Activated CD4-positive, alpha-beta T cell treated with anti-CD3 and anti-CD28 coated beads, Interleukin-2, Interleukin-4, amounts not matched to agents 100 ng/mL and 50 ng/mL, durations not matched to agents 16 hours and 8 hours (primary cell): ENCODE data around the gene JMJD1C.
A peak's percentile ranks its signal among the peaks of the same experiment; 100 is the strongest.

ENCODE experiments used
- DNase-seq: peaks from one replicate; pipeline ENCODE4 v3.0.0-alpha.2; 2020; ENCODE audit warnings: low spot score

Gene JMJD1C

DNA sequence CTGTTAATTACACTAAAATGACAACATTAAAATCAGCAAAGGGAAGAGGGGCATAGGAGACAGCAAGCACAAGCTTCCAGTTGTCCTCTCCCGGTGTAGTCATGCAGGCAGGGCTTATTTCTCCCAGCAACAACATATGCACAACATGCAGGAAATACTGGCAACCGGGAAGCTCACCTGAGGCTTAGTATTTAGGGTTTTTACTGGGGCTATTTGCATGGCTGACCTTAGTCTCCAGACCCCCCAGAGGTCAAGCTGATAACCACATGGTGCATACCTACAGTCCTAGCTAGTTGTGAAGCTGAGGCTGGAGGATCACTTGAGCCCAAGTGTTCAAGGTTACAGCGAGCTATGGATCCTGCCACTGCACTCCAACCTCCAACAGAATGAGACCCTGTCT lies 12.8 kb upstream of the JMJD1C start:
- DNase-seq: no peak

DNA sequence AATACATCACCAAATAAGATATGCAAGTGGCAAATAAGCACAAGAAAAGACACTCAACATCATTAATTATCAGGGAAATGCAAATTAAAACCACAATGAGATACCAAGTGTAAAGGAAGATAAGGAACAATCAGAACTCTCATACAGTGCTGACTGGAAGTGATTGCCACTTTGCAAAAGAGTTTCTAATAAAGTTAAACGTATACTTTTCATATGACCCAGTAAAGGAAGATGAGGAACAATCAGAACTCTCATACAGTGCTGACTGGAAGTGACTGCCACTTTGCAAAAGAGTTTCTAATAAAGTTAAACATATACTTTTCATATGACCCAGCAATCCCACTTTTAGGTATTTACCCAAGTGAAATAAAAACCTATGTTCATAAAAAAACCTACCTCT lies 12.2 kb upstream of the JMJD1C start:
- DNase-seq: no peak

DNA sequence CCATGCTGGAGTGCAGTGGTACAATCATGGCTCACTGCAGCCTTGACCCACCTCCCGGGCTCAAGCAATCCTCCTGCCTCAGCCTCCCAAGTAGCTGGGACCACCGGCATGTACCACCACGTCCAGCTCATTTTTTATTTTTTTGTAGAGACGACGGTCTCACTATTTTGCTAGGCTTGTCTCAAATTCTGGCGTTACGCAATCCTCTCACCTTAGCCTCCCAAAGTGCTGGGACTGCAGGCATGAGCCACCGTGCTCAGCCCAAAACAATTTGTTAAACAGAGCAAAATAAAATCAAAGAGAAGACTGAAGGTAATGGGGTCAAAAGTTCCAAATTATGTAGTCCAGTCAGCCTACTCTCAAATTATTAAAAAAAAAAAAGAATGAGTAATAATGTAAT lies 8.7 kb upstream of the JMJD1C start:
- DNase-seq: no peak

DNA sequence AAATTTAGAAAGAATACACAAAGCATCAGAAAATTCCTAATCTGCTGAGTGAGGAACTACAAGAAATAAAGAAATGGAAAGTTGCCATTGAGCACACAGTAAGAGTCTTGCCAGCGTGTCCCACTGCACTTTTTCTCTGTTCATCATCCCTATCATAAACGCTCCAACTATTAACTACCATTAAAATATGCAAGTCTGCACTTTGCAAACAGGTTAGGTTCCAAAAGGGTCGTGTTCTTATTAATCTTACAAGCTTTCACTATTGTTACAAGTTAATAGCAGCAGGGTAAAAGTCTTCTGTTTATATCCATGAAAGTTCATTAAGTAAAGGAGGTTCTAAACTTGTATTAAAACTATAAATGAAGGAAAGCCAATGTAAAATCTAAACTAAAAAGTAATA lies 5.2 kb upstream of the JMJD1C start:
- DNase-seq: no peak

DNA sequence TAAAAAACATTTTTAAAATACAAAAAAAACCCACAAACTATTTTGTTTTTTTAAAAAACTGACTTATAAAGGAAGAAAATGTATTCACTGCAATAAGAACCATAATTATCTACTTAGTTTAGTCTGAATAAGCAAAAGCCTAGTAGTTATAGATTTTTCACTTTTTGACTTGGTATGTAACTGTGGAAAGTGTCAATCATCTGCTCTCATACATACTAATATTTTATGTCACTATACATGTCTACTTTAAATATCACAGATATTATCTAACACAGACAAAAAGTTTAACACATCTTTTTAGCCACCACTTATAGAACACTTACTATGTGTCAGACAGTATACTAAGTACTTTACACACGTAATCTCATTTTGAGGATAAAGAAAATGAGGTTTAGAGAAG lies 3.2 kb upstream of the JMJD1C start:
- DNase-seq: no peak

DNA sequence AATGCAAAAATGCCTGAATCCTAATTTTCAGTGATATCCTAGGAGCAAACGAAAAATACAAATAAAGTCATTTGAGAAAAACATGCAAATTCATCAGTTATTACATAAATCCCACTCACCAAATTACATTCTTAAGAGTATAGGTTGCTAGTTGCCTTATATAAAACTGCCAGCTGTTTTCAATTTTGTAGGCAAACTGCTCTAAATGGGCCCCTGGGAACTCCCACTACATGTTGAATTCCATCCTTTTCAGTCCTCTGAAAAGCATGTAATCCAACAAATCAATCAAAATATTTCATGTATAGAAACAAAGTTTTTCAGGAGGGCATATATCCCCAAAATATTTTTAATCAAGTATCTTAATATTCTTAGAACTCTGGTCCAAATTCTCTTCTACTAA lies 2.1 kb upstream of the JMJD1C start:
- DNase-seq: no peak

DNA sequence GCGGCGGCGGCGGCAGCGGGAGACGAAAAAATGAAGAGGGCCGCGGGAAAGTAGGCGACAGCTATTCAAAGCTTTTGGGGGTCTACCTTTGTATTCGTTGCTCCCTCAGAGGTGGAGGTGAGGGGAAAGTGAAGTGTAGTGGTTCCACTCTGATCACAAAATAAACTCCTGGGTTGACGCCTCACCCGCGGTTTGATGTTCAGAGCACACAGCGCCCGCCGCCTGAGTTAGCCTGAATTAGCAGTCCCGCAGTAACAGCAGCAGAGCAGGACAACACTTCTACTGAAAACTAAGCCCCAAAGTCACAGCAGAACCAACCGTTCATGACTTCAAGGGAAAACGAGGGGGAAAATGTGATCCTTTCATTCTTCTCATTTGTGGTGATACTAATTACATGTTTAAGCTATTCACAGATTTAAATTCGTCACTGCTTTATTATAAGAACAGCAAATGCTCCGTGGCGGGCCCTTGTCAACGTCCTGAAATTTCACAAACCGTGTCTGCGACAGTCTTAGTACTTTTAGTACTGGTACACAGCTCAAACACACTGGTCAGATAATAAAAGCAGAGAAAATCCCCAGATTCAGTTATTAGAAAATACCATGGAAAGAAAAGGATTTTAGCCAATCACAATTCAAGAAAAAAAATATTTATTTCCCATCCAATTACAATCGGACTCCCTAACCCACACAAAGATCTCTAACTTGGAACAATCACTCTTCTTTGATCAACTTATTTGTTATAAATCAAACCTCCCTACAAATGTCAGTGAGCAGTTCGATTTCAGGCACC lies 563 bp upstream of the JMJD1C start:
- DNase-seq: no peak

DNA sequence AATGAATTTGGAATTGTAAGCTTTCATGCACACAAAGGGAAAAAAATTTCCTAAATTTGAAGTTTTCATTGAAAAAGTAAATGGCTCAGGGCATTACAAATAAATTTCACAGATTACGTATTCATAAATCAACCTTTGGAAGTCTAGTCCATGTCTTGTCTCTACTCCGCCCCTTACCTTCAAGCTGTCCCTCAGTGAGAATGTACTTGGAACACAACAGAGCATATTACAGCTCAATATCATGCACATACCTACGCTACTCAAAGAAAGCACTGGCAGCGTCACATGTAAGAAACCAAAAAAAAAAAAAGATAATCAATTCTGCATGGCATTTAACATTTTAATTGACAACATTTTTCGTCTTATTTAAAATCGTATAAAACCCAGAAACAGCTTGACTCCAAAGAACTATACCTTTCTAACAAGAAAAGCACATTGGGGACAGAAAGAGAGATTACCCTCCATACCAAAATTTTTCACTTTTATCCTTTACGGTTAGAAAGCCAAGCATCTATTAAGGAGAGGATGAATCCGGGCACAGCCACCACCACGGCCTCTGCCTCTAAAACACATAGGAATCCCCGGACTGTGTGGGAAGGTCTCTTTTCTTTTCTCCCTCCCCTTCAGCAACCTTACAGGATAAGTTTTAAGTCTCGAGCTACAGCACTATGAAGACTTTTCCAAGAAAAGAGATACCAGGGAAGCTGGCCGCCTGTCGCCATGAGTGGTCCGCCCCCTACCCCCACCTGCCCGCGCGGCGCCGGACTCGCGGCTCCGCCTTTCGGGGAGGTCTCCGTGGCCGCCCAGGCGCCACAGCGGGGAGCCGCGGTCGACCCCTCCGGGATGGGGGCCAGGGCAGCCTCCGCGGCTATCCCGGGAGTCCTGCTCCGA lies 1.1 kb downstream of the JMJD1C start:
- DNase-seq: peak; percentile 1

DNA sequence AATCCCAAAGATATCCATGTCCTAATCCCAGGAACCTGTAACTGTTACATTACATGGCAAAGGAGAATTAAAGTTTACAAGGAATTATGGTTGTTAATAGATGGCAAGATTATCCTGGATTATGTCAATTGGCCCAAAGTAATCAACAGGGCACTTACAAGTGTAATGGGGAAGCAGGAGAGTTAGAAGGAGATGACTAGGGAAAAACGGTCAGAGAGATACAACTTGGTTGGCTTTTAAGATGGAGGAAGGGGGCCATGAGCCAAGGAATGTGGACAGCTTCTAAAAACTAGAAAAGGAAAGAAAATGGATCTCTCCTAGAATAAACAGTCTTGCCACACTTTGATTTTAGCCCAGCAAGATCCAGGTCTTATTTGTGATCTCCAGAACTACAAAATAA lies 3.3 kb downstream of the JMJD1C start:
- DNase-seq: no peak

DNA sequence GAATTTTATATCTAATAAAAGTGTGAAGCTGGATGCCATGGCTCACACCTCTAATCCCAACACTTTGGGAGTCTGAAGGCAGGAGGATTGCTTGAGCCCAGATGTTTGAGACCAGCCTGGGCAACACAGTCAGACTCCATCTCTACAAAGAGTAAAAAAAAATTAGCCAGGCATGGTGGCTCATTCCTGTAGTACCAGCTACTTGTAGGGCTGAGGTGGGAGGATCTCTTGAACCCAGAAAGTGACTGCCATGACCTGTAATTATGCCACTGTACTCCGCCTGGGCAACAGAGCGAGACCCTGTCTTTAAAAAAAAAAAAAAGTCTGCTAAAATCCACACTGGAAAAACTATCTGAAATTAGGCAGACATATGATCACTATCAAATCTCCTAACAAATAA lies 7.6 kb downstream of the JMJD1C start:
- DNase-seq: no peak

DNA sequence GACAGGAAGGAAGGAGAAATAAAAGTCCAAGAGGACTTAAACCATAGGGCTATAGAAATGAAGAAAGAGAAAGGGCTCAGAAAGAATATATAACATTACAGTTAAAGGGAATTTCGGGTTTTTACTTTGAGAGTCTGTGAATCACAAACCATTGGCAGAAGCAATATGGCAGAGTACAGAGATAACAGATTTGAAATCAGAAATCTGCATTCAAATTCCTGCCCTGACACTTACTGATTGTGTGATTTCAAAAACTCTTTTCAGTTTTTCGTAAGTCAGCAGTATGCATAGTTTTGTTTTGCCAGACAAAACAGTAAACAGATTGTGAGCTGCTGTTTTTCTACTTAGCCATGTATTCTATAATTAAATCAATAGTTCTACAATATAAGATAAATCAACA lies 8.2 kb downstream of the JMJD1C start:
- no peak for DNase-seq

DNA sequence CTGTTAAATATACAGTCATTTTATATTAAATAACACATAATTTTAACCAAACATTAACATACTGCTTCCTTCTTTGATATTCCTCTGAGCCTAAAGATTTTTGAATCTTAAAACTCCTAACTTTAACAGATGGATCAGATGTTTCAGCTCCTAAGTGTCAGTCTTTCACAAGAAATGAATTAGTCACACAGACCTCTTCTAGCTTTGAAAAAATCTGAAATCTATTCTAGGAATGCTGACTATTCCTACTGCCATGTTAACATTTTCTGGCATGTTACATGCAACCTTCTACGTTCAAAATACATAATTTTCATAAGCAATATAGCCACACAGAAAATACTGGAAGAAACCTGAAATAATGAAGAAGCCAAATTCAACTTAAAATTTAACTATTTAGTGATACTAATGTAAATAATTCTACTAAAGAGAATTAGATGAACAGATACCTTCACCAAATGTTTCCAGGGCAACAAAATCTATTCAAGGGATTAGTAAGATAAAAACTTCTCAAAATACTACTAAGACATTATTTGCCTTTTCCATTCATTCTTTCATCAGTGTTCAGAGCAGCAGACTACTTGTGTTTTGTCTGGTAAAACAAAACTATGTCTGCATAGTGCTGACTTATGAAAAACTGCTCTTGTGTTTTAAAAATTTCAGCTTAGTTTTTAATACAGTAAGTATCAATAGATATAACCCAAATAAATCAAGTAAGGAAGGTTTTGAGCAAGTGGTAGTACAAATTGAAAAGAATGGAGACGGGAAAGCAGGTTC lies 9.2 kb downstream of the JMJD1C start:
- no peak for DNase-seq

DNA sequence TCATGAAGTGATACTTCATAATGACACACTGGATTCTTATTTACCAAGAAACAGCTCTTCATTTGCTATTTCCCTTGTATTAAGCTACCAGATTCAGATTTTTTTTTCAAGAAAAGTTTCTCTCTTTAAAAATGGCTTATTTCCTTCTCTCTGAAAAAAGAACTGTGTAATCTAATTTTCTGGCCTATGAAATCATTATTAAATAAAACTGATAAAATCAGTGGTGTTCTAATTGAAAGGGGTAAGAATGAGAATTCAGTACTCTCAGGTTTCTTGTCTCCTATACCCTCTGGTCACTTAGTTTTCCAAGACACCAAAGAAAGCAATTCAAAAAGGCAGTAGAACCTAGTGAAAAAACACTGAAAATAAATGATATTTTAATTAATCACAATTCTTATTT lies 10.3 kb downstream of the JMJD1C start:
- no peak for DNase-seq

DNA sequence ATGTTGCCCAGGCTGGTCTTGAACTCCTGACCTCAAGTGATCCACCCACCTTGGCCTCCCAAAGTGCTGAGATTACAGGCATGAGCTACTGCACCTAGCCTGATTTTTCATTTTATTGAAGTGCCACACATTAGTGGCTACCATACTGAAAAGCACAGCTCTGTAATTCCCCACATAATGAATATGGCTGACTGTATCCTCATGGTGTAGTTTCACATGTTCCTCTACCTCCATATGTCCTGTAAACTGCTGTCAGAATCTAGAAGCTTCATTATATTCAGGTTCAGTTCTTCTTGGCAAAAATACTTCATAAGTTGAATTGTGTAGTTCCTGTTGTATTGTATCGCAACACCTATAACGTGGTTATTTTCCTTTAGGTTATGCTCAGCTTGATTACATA lies 11.1 kb downstream of the JMJD1C start:
- no peak for DNase-seq

DNA sequence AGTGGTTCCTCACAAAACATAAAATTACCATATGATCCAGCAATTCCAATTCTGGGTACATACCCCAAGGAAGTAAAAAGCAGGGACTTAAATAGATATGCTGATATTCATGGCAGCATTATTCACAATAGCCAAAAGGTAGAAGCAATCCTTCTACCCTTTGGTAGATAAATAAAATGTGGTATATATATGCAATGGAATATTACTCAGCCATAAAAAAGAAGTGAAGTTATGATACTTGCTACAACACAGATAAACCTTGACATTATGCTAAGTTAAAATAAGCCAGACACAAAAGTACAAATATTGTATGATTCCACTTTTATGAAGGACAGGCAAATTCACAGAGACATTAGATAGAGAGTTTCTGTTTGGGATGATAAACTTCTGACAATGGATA lies 13.3 kb downstream of the JMJD1C start:
- no peak for DNase-seq

DNA sequence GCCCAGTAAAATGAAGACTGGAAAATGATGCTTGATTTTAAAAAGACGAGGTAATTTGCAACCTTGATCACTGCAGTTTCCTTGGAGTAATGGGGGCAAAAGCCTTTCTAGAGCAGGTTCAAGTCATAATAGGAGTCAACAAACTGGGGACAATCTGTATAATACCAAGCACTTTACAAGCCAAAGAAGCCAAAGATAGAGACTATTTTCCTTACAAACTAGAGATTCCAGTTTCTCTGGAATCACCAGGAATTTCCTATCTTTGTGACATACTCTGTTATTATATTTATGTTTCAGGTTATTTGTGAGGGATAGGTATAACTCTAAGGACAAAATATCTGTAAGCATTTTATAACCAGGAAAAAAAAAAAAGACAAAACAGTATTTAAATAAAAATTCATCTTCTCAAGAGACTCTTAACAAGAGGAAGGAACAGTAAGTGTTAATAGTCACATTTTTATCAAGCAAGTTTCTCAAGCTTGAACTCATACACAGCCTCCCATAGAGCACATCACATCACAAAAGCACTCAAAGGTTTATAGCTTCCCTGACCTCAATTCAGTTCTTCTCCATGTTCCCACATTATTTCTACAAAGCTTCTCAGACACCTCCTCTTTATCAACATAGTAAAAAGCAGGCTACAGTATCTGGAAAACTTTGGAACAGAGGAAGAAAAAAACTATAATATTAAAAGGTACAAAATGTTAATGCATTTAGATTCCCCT lies 18.9 kb downstream of the JMJD1C start:
- DNase-seq: no peak

DNA sequence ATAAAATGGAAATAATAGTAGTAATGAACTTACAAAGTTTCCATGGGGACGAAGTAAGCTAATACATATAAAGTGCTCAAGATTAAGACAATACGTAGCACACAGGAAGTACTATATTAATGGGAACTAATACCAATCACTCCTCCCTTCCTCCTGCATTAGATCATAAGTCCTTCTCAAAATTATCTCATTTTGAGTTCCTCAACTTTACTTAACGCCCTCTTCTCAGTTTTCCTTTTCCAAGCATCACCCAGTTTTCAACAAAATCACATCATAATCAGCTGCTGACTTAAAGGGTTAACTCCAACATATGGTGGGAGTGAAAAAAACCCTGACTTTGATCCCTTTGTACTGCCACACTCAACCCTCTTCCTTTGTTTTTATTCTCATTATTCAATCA lies 24.4 kb downstream of the JMJD1C start:
- no peak for DNase-seq

DNA sequence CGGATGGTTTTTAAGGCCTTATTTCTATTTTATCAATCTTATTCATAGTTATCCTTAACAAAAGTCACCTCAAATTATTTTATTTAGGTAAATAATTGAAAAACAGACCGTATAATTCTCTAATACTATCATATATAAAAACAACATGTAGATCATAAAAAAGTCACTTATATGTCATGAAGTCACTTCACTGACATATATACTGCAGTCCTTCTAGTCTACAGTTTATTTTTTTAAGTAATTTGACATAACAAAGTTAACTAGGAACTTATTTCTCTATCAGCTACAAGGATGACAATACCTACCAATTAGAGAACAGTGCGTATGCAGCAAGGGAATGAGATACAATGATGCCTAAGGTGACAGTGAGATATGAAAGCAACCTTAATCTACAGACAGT lies 26.2 kb downstream of the JMJD1C start:
- DNase-seq: no peak

DNA sequence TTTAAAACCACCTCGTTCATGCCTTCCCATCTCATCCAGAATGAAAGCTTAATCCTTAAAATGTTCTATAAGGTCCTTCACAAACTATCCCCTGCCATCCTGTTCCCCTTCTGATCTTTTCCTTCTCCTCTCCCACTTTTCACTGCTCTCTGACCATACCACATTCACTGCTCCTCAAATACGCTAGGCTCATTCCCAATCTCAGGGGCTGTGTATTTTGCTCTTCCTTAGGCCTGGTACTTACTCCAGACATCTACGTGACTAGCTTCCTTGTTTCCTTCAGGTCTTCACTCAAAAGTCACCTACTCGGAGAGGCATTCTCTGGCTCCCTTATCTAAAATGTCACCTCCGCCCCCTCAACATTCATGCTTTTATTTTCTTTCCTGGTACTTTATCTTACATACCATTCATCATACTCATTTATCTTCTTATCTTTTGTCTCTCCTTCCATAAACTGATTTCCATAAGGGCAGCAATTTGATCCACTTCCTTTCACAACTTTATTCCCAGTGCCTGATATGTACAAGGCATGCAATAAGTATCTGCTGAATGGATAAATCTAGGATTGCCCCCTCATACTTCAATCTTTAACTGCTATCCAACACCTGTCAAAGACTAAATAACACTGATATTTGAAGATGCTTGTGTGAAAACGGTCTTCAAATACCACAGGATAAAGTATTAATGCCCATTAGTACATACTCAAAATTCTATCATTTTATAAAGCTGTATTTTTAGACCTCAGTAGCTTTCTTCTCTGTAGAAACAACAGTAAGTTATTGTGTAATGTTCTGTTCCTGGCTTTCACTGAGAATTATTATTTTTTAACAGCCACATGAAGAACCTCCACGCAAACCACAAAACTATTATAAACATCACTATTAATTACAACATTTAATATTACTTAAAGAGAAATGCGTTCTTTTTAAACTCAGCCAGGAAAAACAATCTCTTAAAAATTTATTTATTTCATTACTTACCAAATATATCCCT lies 27.0 kb downstream of the JMJD1C start:
- no peak for DNase-seq

DNA sequence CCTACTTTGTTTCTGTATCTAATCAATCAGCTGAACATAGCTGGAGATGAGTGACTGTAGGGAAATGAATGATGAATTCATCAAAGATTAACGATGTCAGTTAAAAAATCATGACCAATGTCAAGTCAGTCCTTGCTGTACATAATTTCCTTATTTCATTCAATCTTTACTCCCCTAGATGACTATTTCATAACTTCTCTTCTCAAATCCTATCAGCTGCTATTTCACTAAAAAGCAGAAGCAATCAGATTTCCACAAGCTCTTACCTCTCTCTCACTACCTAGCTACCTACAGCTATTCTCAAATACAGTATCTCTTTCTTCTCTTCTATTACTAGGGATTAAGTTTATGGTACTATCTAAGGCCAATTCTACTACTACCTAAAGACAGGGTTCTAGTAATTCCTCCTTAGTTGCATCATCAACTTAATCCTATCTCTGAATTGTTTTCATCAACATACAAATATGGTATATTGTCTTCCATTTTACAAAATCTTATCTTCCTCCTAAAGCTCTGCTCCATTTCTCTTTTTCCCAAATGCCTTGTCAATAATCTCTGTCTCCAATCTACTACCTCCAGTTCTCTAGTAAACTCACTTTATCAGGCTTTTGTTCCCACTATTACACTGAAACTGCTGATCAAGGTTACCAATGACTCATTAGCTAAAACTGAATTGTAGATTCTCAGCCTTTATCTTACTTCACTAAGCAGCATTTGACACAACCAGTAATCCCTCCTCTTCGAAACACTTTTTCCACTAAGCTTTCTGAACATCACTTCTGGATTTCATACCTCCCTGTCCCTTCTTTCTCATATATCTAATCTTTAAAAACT lies 28.4 kb downstream of the JMJD1C start:
- DNase-seq: peak; percentile 2
